NB4 (cell line): Measurements from ENCODE around the gene HCK.

Source experiments
- POLR2A ChIP-seq: IDR thresholded peaks from 2 replicates; pipeline ENCODE4 v1.6.1; 2011; ENCODE audit warnings: mild to moderate bottlenecking; ENCODE audit not compliant: insufficient read length; ENCODE audit errors: extremely low read depth
- TF ChIP-seq, protein P1 (sequence below): IDR thresholded peaks from one replicate; pipeline ENCODE4 v1.5.1; 2012; ENCODE audit warnings: low read depth, low read length

DNA sequence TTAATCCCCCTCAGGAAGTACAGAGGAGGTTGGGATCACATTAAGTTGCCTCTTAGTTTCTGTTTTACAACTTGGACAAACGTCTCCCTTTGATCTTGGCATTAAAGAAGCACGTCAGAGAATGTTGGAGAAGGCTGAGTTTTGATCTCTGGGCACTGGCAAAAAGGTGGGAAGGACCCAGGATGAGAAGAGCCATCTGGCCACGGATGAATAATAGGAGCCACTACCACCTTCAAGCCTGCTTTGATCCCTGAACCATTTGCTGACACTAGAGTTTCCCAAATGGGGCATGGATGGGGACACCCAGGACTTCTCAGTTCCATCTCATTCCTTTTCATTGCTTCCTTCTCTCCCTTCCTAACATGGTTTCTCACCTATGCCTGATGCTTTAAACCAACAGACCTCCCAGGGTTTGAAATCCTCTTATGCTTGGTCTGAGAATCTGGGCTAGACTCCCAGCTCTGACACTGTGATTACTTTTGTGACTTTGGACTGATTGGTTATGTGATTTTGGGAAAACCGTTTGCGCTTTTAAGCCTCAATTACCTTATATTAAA lies 63.2 kb downstream of the HCK start:
- TF ChIP-seq, protein P1, sequence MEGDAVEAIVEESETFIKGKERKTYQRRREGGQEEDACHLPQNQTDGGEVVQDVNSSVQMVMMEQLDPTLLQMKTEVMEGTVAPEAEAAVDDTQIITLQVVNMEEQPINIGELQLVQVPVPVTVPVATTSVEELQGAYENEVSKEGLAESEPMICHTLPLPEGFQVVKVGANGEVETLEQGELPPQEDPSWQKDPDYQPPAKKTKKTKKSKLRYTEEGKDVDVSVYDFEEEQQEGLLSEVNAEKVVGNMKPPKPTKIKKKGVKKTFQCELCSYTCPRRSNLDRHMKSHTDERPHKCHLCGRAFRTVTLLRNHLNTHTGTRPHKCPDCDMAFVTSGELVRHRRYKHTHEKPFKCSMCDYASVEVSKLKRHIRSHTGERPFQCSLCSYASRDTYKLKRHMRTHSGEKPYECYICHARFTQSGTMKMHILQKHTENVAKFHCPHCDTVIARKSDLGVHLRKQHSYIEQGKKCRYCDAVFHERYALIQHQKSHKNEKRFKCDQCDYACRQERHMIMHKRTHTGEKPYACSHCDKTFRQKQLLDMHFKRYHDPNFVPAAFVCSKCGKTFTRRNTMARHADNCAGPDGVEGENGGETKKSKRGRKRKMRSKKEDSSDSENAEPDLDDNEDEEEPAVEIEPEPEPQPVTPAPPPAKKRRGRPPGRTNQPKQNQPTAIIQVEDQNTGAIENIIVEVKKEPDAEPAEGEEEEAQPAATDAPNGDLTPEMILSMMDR = no peak
- no peak for TF ChIP-seq POLR2A
